H1 (cell line): ENCODE measurements around the gene STIM1. TPM values are rescaled to one million over a fixed set of nuclear protein-coding genes. Genes with fewer than 3 reads are reported as not detected.

Source experiments
- CTCF ChIA-PET: fragments of 300-600 bp; sonication (Branson Sonifier 250); formaldehyde crosslinking; loops from one replicate; lab custom pipeline; 2021; ENCODE audit not compliant: partially characterized antibody; lab: Charles Lee
- POLR2A ChIA-PET: fragments of 300-600 bp; sonication (Branson Sonifier 250); formaldehyde crosslinking; loops from one replicate; lab custom pipeline; 2021; ENCODE audit warnings: inconsistent platforms; ENCODE audit not compliant: partially characterized antibody; lab: Charles Lee
- DNase-seq, 2 experiments: peaks; one replicate each; pipeline versions ENCODE4 v3.0.0 to v3.0.0-alpha.2; 2010 to 2022; ENCODE audit warnings: low spot score in 2 of 2, low read depth in 1 of 2, mixed read lengths in 1 of 2
- FAIRE-seq: peaks from 2 replicates; lab custom pipeline; 2011; peaks lifted over from hg19 to GRCh38; lab: Jason Lieb, UNC
- H2AFZ ChIP-seq: 2 replicates; pipeline ENCODE4 v1.8.1; 2012; ENCODE audit warnings: low read length, inconsistent platforms
- H2AK5ac ChIP-seq: 2 replicates; pipeline ENCODE4 v1.6.1; 2013; ENCODE audit warnings: low read depth, low read length
- H2BK120ac ChIP-seq: replicated peaks from 2 replicates; pipeline ENCODE3; 2013; ENCODE audit warnings: low read depth, low read length, inconsistent platforms
- H2BK12ac ChIP-seq: 2 replicates; pipeline ENCODE4 v1.6.1; 2013; ENCODE audit warnings: low read depth, low read length
- H2BK15ac ChIP-seq: 2 replicates; pipeline ENCODE4 v1.6.1; 2013; ENCODE audit warnings: low read length
- H2BK20ac ChIP-seq: 2 replicates; pipeline ENCODE4 v1.6.1; 2013; ENCODE audit warnings: low read length
- H2BK5ac ChIP-seq: 2 replicates; pipeline ENCODE4 v1.6.1; 2013; ENCODE audit warnings: low read depth, low read length
- H3K14ac ChIP-seq: 2 replicates; pipeline ENCODE4 v1.6.1; 2013; ENCODE audit warnings: inconsistent platforms; ENCODE audit not compliant: insufficient read length
- H3K18ac ChIP-seq: 2 replicates; pipeline ENCODE4 v1.6.1; 2013; ENCODE audit warnings: low read length; ENCODE audit errors: extremely low read depth
- H3K23ac ChIP-seq: 2 replicates; pipeline ENCODE4 v1.6.1; 2013; ENCODE audit warnings: inconsistent platforms; ENCODE audit not compliant: insufficient read length
- H3K23me2 ChIP-seq: 2 replicates; pipeline ENCODE4 v1.6.1; 2013; ENCODE audit warnings: low read depth, low read length
- H3K27ac ChIP-seq: 2 replicates; pipeline ENCODE4 v1.6.1; 2011; ENCODE audit warnings: low read depth, low read length, inconsistent platforms
- H3K27me3 ChIP-seq, 4 experiments: replicated peaks in 1 of 4; 1 replicate in 1 of 4; 2 replicates in 3 of 4; pipeline versions ENCODE4 v1.6.1 to v1.8.1; 2011 to 2013; ENCODE audit warnings: low read length in 3 of 4, mild to moderate bottlenecking in 3 of 4, inconsistent platforms in 2 of 4, mixed read lengths in 2 of 4, moderate library complexity in 1 of 4; ENCODE audit not compliant: control insufficient read depth in 3 of 4, insufficient read depth in 3 of 4; ENCODE audit errors: extremely low read depth in 1 of 4
- H3K36me3 ChIP-seq, 4 experiments: 2 replicates each; pipeline versions ENCODE4 v1.6.1 to v1.8.1; 2011 to 2013; ENCODE audit warnings: mild to moderate bottlenecking in 4 of 4, low read length in 3 of 4, moderate library complexity in 2 of 4, control low read depth in 1 of 4, inconsistent platforms in 1 of 4; ENCODE audit not compliant: insufficient read depth in 4 of 4, control insufficient read depth in 2 of 4
- H3K4ac ChIP-seq: replicated peaks from 2 replicates; pipeline ENCODE3; 2013; ENCODE audit warnings: low read length, low read depth, mixed read lengths, inconsistent platforms; ENCODE audit not compliant: insufficient read length
- H3K4me1 ChIP-seq, 4 experiments: replicated peaks in 1 of 4; 1 replicate in 1 of 4; 2 replicates in 3 of 4; pipeline versions ENCODE4 v1.6.1 to v1.8.1; 2011 to 2013; ENCODE audit warnings: low read length in 3 of 4, inconsistent platforms in 2 of 4, mixed read lengths in 1 of 4; ENCODE audit not compliant: insufficient read depth in 4 of 4, control insufficient read depth in 3 of 4
- H3K4me2 ChIP-seq, 2 experiments: 2 replicates each; pipeline versions ENCODE4 v1.6.1 to v1.8.1; 2011 to 2013; ENCODE audit warnings: low read depth in 2 of 2, low read length in 2 of 2, control low read depth in 1 of 2, inconsistent platforms in 1 of 2, mild to moderate bottlenecking in 1 of 2; ENCODE audit not compliant: insufficient read depth in 1 of 2
- H3K4me3 ChIP-seq, 4 experiments: fragments of 200-600, 300-600 bp in 1 of 4; sonication (generic), shearing (Covaris generic), sonication (Bioruptor Twin) in 1 of 4; 2 replicates each; pipeline versions ENCODE4 v1.5.1 to v1.8.1; 2011 to 2016; ENCODE audit warnings: low read length in 4 of 4, low read depth in 3 of 4, control low read depth in 2 of 4, inconsistent platforms in 2 of 4, mild to moderate bottlenecking in 2 of 4, mixed read lengths in 1 of 4, moderate library complexity in 1 of 4; ENCODE audit not compliant: insufficient read depth in 2 of 4; ENCODE audit errors: extremely low read depth in 1 of 4
- H3K56ac ChIP-seq: replicated peaks from 2 replicates; pipeline ENCODE3; 2013; ENCODE audit warnings: low read depth, mild to moderate bottlenecking, mixed read lengths, low read length, inconsistent platforms; ENCODE audit not compliant: insufficient read length
- H3K79me1 ChIP-seq: 2 replicates; pipeline ENCODE4 v1.6.1; 2013; ENCODE audit warnings: low read depth, low read length, control low read depth
- H3K79me2 ChIP-seq, 2 experiments: 2 replicates each; pipeline versions ENCODE4 v1.6.1 to v1.8.1; 2012 to 2013; ENCODE audit warnings: low read length in 2 of 2, mild to moderate bottlenecking in 2 of 2, inconsistent platforms in 1 of 2; ENCODE audit not compliant: insufficient read depth in 2 of 2, control insufficient read depth in 1 of 2
- H3K9ac ChIP-seq, 4 experiments: replicated peaks in 1 of 4; 1 replicate in 1 of 4; 2 replicates in 3 of 4; pipeline versions ENCODE4 v1.6.1 to v1.8.1; 2011 to 2013; ENCODE audit warnings: low read depth in 3 of 4, low read length in 3 of 4, control low read depth in 2 of 4, mild to moderate bottlenecking in 2 of 4, moderate library complexity in 2 of 4, inconsistent platforms in 1 of 4; ENCODE audit errors: extremely low read depth in 1 of 4
- H3K9me3 ChIP-seq, 2 experiments: 2 replicates each; pipeline versions ENCODE4 v1.6.1 to v1.8.1; 2012 to 2013; ENCODE audit warnings: mild to moderate bottlenecking in 2 of 2, moderate library complexity in 2 of 2, control low read depth in 1 of 2, inconsistent platforms in 1 of 2, low read depth in 1 of 2, low read length in 1 of 2, mixed read lengths in 1 of 2; ENCODE audit not compliant: insufficient read depth in 2 of 2
- H4K20me1 ChIP-seq, 2 experiments: replicated peaks in 1 of 2; 2 replicates each; pipeline versions ENCODE3 to v1.8.1; 2011 to 2013; ENCODE audit warnings: inconsistent platforms in 2 of 2, low read length in 2 of 2, mild to moderate bottlenecking in 1 of 2; ENCODE audit not compliant: insufficient read depth in 2 of 2, control insufficient read depth in 1 of 2
- H4K5ac ChIP-seq: 2 replicates; pipeline ENCODE4 v1.6.1; 2013; ENCODE audit warnings: low read length, low read depth, mixed read lengths, inconsistent platforms; ENCODE audit not compliant: insufficient read length
- H4K8ac ChIP-seq: 2 replicates; pipeline ENCODE4 v1.8.0; 2013; ENCODE audit warnings: mild to moderate bottlenecking, moderate library complexity, low read length, inconsistent platforms; ENCODE audit not compliant: insufficient read depth; ENCODE audit errors: extremely low read depth
- H4K91ac ChIP-seq: replicated peaks from 2 replicates; pipeline ENCODE3; 2013; ENCODE audit warnings: low read length, mixed read lengths, inconsistent platforms; ENCODE audit not compliant: insufficient read length
- CEBPB ChIP-seq: IDR thresholded peaks from 2 replicates; pipeline ENCODE4 v1.6.1; 2012; ENCODE audit warnings: low read depth, low read length
- GTF2F1 ChIP-seq: IDR thresholded peaks from 2 replicates; pipeline ENCODE4 v1.6.1; 2012; ENCODE audit warnings: low read depth, low read length, improper control_type of control experiment, borderline replicate concordance
- HDAC2 ChIP-seq, 2 experiments: fragments of 300-600 bp in 1 of 2; sonication (generic) in 1 of 2; IDR thresholded peaks; 2 replicates each; pipeline ENCODE4 v1.6.1; 2011 to 2012; ENCODE audit warnings: low read depth in 2 of 2, low read length in 2 of 2, mild to moderate bottlenecking in 2 of 2, moderate library complexity in 2 of 2, borderline replicate concordance in 1 of 2, inconsistent platforms in 1 of 2
- KDM5A ChIP-seq: fragments of 200-600 bp; IDR thresholded peaks from 2 replicates; pipeline ENCODE4 v1.7.1; 2012; ENCODE audit warnings: mild to moderate bottlenecking, low read length, inconsistent platforms, mixed read lengths
- MAFK ChIP-seq: IDR thresholded peaks from 2 replicates; pipeline ENCODE4 v1.6.1; 2012; ENCODE audit warnings: low read depth, mild to moderate bottlenecking, improper control_type of control experiment, low read length
- NANOG ChIP-seq: IDR thresholded peaks from 2 replicates; pipeline ENCODE4 v1.6.1; 2011; ENCODE audit warnings: low read length, low read depth, mild to moderate bottlenecking, inconsistent platforms; ENCODE audit not compliant: insufficient read depth, poor library complexity, severe bottlenecking
- NRF1 ChIP-seq: IDR thresholded peaks from 2 replicates; pipeline ENCODE4 v1.6.1; 2011; ENCODE audit warnings: mild to moderate bottlenecking, low read depth, low read length, improper control_type of control experiment
- RNF2 ChIP-seq: fragments of 200-900, 300-1000 bp; sonication (generic); IDR thresholded peaks from 2 replicates; pipeline ENCODE4 v1.7.1; 2016; ENCODE audit warnings: borderline replicate concordance, low read depth, mild to moderate bottlenecking, antibody characterized with exemption, low read length; ENCODE audit not compliant: poor library complexity, severe bottlenecking; ENCODE audit errors: missing control alignments
- SIX5 ChIP-seq: IDR thresholded peaks from 2 replicates; pipeline ENCODE4 v1.6.1; 2011; ENCODE audit warnings: mild to moderate bottlenecking, low read depth, low read length
- SRF ChIP-seq: IDR thresholded peaks from 2 replicates; pipeline ENCODE4 v1.6.1; 2011; ENCODE audit warnings: mild to moderate bottlenecking, low read depth, low read length, moderate library complexity
- SUZ12 ChIP-seq: fragments of 200-600 bp; sonication (generic); IDR thresholded peaks from 2 replicates; pipeline ENCODE4 v1.6.1; 2012; ENCODE audit warnings: mild to moderate bottlenecking, inconsistent platforms, low read length, moderate library complexity, mixed read lengths
- WGBS, 2 experiments: shearing (Covaris generic) in 1 of 2; methylation state at CpG; one replicate each; pipeline versions ENCODE4 v1.1.6 to v1.1.7; 2013 to 2015; ENCODE audit warnings: low lambda C conversion rate in 2 of 2, mixed read lengths in 2 of 2, inconsistent platforms in 1 of 2, low coverage in 1 of 2, missing lambda C conversion rate in 1 of 2; ENCODE audit not compliant: insufficient replicate concordance in 2 of 2, insufficient coverage in 1 of 2, insufficient read length in 1 of 2; ENCODE audit errors: extremely low coverage in 1 of 2, missing lambda C conversion rate in 1 of 2; 5-methylcytosine and 5-hydroxymethylcytosine counted together
- polyA plus RNA-seq, 7 experiments: library from polyadenylated mRNA; depleted of rRNA in 3 of 7; stranded (reverse) in 5 of 7; unstranded in 2 of 7; fragments of >200 nt in 5 of 7; fragments of 200-250 nt in 2 of 7; gene quantifications; 1 replicate in 5 of 7; 2 replicates in 1 of 7; 4 replicates in 1 of 7; pipeline versions ENCODE4 v1.2.1 to v1.2.3, GENCODE V29; 2011 to 2013; ENCODE audit warnings: missing spikeins in 2 of 7, mixed read lengths in 2 of 7
- total RNA-seq: library from RNA; stranded (reverse); fragmentation: NEBNext Ultra II Directional; extraction: Animal tissue kit (Norgen Biotek cat#: 25700); gene quantifications from 2 replicates; pipeline ENCODE4 v1.2.1, GENCODE V29; 2021
- TF ChIP-seq, protein P1 (sequence below): IDR thresholded peaks from 2 replicates; pipeline ENCODE4 v1.6.1; 2011; ENCODE audit warnings: low read length, improper control_type of control experiment

STIM1 gene
- total and polyA plus RNA-seq, 2 of the 8 experiments (the other 6 are each of a cell fraction or from before 2014, with no cell fraction given) = 11.1 to 12.2 TPM

- FAIRE-seq (no peak), DNase-seq (no peak)
- Histone ChIP-seq H3K4ac (no peak overlapping the region), H3K27me3 (no peaks in the 10 kb centered on the region), H3K56ac (no peak overlapping the region), H4K91ac (no peak overlapping the region), H3K4me2 (no peak overlapping the region), H3K79me2 (no peaks in the 10 kb centered on the region), H3K9ac (no peak overlapping the region), H3K23me2 (no peaks in the 10 kb centered on the region), H2BK15ac (no peak overlapping the region), H3K9me3 (no peaks in the 10 kb centered on the region), H2BK120ac (no peak overlapping the region), H2BK20ac (no peak overlapping the region), H3K14ac (no peak overlapping the region), H3K18ac (no peak overlapping the region), H4K5ac (no peak overlapping the region), H2BK12ac (no peak overlapping the region), H3K23ac (no peak overlapping the region), H3K27ac (no peak overlapping the region), H2BK5ac (no peak overlapping the region), H3K4me3 (no peak overlapping the region), H4K20me1 (no peaks in the 10 kb centered on the region), H2AK5ac (no peak overlapping the region), H4K8ac (no peak overlapping the region), H2AFZ (no peak overlapping the region), H3K4me1 (no peaks in the 10 kb centered on the region), H3K79me1 (no peaks in the 10 kb centered on the region), H3K36me3 (no peaks in the 10 kb centered on the region)
- ChIA-PET POLR2A (no interaction called here), CTCF (interaction anchor here (0.9 to 2.5 kb wide), 2 partner anchors 121 to 129 kb away, joined by 4 to 9 read pairs; partner anchors contain the start of gene RHOG)
- TF ChIP-seq MAFK (no peak), RNF2 (no peak), NANOG (no peak), SRF (no peak), HDAC2 (IDR thresholded peaks at IDR 0.05; ENCODE audit: borderline replicate concordance in 1 of 2, low read depth in 2 of 2, low read length in 2 of 2) (no peak), CEBPB (no peak), GTF2F1 (no peak), KDM5A (no peak), NRF1 (no peak), SUZ12 (no peak), SIX5 (no peak)
- TF ChIP-seq, protein P1, sequence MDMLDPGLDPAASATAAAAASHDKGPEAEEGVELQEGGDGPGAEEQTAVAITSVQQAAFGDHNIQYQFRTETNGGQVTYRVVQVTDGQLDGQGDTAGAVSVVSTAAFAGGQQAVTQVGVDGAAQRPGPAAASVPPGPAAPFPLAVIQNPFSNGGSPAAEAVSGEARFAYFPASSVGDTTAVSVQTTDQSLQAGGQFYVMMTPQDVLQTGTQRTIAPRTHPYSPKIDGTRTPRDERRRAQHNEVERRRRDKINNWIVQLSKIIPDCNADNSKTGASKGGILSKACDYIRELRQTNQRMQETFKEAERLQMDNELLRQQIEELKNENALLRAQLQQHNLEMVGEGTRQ = no peak
- WGBS, 2 experiments = 93% methylated on average over 2 of the region's 2 CpGs; no CpG with 5 or more reads in 1 of the 2 experiments
These were observed 114.6 kb downstream of the STIM1 start for GRCh38 chr11:3970108-3970507.
